ENCODE results near the gene ACER2.
A peak's percentile ranks its signal among the peaks of the same experiment; 100 is the strongest.
"Not testable (repeated sequence)": the region's sequence is repeated elsewhere in the genome, so short reads cannot be mapped to it uniquely, and the experiment has no call there.

ACER2 gene

DNA sequence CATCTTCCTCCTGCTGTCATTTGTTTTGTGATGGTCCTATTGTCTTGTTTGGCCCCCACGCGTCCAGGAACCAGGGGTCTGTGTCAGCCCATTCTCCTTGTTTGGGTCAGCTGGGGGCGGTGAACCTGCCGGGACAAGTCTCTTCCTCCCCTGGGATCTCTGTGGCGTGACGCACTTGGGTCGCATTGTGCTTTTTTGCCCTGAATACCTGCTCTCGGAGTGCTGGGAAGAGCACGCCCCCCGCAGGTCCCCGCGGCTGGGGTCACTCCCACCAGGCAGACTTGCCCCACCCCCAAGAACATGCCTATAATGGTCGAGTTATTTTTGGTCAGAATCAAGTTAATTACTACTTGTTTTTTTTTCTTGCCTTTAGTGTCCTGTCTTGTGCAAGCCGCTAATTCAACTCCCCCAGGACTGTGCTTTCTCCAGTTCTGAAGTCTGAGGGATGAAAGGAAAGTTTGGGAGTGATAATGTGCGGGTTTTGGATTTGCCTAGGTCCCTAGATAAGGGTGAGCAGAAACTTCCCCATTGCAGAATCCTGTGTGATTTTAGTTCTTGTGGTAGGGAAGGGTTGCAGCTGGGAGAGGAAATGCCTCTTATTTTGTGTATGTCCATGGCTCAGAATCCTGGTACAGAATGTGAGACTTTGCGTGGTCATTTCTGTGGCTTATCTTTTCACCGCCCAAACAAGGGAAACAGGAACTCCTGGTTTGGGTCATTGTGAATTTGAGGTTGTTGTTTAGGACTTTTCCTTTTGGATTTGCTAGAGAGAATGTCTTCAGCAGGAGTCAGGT lies 789 bp downstream of the ACER2 start:
- peak; percentile 14 for DNase-seq (ENCODE audit: low spot score)

GRCh38 chr9:19410195-19410503 lies 1.3 kb downstream of the ACER2 start:
- no peak for DNase-seq (ENCODE audit: low spot score)

DNA sequence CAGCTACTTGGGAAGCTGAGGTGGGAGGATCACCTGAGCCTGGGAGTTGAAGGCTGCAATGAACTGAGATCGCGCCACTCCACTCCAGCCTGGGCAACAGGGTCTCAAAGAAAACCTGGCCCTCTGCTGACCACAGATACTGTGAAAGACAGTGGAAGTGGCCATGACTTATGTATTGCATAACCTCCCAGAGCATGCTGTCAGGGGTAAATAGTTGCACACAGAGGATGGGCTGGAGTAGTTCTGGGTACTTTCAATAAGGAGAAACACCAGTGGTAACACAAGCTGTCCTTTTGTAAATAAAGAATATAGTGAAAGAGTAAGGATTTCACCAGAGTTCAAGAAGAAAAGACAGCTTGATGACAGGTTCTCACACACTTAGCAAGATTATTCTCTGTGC lies 1.8 kb downstream of the ACER2 start:
- no peak for DNase-seq (ENCODE audit: low spot score)

- no peak for DNase-seq (ENCODE audit: low spot score)
These were observed 2.5 kb downstream of the ACER2 start for GRCh38 chr9:19411316-19411715.

DNA sequence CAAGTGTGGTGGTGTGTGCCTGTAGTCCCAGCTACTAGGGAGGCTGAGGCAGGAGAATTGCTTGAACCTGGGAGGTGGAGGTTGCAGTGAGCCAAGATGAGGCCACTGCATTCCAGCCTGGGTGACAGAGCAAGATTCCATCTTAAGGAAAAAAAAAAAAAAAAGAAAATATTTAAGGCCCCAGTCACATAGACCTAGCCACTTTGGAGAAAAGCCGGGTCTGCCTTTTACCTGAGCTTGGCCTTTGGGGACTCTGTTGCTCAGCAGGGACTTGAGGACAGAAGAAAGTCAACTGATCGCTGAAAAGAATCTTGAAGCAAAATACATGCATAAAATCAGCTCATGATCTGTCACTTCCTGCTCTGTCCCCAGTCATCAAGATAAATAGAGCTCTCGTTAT lies 4.6 kb downstream of the ACER2 start:
- DNase-seq (ENCODE audit: low spot score), result not testable (repeated sequence)

- no peak for DNase-seq (ENCODE audit: low spot score)
These were observed 7.3 kb downstream of the ACER2 start for GRCh38 chr9:19416143-19416542.

DNA sequence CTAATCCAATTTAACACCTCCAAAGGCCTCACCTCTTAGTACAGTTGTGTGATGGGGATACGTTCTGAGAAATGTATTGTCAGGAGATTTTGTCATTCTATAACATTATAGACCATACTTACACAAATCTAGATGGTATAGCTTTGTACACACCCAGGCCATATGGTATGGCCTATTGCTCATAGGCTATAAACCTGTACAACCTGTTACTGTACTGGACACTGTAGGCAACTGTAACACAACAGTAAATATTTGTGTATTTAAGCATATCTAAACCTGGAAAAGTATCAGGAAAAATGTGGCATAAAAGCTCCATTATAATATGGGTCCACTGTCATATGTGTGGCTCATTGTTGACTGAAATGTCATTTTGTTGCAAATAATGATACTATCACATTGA lies 12.1 kb downstream of the ACER2 start:
- no peak for DNase-seq (ENCODE audit: low spot score)

DNA sequence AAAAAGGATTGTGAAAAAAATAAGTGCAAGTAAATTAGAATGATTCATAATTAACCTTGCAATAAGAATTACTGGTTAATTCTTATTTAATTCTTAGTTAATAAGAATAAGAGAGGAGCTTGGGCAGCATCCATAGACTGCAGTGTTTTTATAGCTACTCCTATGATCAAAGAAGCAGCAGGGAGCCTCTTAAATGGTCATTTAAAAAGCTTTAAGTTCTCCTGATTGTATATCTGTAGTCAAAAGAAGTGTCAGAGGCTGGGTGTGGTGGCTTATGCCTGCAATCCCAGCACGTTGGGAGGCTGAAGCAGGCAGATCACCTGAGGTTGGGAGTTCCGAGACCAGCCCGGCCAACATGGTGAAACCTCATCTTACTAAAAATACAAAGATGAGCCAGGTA lies 14.4 kb downstream of the ACER2 start:
- DNase-seq (ENCODE audit: low spot score), result no peak

GRCh38 chr9:19424176-19424779 lies 15.5 kb downstream of the ACER2 start:
- no peak for DNase-seq (ENCODE audit: low spot score)

DNA sequence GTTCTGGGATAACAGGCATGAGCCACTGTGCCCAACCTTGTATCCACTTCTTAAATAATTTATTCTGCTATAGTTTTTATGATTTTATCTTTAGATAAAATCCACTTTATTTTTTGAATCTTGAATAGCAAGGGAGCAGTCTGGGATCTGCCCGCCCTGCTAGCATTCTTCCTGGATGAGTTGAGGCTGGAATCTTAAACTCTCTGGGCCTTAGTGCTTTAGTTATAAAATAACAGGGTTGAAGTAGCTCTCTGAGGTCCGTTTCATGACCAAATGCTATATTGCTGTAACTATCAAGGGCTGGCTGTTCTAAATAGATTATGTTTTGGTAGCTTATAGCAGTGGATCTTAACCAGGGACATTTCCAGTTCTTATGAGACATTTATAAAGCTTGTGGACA lies 20.8 kb downstream of the ACER2 start:
- DNase-seq (ENCODE audit: low spot score), result no peak

GRCh38 chr9:19430201-19430760 lies 21.5 kb downstream of the ACER2 start:
- no peak for DNase-seq (ENCODE audit: low spot score)

DNA sequence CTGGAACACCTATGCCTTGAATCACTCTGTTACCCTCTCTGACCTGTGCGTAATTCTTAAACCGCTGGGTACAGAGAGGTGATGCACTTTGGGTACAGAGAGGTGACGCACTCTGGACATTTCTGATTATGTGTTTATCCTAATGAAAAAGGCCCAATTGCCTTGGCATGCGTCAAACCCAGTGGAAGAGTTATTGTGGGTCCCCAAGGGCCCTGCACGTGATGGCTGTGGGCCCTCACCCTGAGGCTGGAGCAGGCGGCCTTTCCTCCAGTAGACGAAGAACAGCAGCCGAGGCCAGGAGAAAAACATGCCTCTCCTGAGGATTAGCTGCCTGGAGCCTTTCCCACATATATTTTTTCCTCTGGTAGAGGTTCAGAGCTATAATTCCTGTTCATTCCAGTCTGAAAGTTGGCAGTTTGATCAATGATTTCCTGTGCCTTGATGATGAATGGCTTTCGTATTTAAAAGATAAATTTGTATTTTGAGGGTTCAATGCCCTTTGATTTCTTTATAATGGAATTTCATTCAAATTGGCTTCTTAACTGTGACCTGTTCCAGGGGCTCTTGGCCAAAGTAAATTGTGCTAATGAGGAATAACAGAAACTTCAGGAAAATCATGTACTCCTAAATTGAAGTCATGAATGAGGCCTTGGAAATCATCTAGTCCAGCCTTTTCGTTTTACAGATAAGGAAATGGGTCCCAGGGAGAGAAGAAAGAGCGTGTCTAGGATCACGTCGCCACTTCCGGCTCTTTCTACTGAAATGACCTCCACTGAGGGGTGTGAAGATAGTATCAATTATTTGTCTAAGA lies 22.8 kb downstream of the ACER2 start:
- DNase-seq (ENCODE audit: low spot score), result peak; percentile 15

- DNase-seq (ENCODE audit: low spot score), result no peak
These were observed 23.7 kb downstream of the ACER2 start for GRCh38 chr9:19432473-19432872.

GRCh38 chr9:19433729-19434128 lies 24.9 kb downstream of the ACER2 start:
- not testable (repeated sequence) for DNase-seq (ENCODE audit: low spot score)

DNA sequence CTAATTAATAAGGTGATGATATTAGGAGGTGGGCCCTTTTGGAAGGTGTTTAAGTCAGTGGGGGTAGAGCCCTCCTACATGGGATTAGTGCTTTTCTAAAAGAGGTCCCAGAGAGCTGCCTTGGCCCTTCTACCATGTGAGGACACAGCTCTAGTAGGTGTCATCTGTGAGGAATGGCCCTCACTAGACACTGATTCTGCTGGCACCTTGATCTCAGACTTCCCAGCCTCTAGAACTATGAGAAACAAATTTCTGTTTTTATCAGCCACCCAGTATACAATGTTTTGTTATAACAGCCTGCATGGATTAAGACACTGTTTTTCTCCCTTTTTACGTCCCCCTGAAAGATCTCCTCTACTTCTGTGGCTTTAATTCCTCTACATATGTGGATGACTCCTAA lies 31.6 kb downstream of the ACER2 start:
- DNase-seq (ENCODE audit: low spot score), result no peak

- DNase-seq (ENCODE audit: low spot score), result no peak
These were observed 32.2 kb downstream of the ACER2 start for GRCh38 chr9:19440823-19441580.

DNA sequence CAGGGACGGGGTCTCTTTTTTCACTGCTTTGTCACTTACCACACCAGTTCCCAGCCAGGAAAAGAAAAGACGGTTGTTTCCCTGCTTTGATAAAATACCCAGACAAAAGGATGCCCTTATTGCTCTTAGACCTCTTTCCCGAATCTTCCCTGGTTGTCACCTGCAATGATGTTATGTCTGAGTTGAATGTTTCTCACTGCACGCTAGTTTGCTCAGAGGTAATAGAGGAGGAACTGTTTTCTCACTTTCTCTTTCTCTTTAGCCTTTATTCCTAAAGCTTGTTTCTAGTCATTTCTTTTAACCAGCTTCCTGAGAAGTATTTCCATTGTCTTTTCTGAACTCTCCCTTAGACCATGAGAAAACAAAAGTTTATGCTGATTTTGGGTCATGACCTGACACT lies 32.9 kb downstream of the ACER2 start:
- peak; percentile 29 for DNase-seq (ENCODE audit: low spot score)

DNA sequence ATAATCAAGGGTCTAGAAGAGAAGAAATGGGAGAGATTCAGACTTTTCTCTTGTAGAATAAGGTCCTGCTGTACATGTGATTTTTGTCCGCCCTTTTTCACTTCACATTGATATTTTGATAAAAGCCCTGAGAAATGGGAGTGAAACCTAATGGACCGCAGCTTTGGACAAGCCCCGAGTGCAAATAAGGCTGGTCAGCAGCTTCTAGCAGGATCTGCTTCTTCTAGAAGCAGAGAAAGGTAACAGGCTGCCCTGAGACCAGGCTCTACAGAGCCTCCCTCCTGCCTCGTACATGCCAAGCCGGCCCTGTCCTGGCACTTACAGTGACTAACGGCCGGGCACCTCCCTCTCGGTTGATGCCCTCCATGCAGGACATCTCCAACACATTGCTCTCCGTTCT lies 33.4 kb downstream of the ACER2 start:
- no peak for DNase-seq (ENCODE audit: low spot score)

- no peak for DNase-seq (ENCODE audit: low spot score)
These were observed 36.6 kb downstream of the ACER2 start for GRCh38 chr9:19445452-19445851.

DNA sequence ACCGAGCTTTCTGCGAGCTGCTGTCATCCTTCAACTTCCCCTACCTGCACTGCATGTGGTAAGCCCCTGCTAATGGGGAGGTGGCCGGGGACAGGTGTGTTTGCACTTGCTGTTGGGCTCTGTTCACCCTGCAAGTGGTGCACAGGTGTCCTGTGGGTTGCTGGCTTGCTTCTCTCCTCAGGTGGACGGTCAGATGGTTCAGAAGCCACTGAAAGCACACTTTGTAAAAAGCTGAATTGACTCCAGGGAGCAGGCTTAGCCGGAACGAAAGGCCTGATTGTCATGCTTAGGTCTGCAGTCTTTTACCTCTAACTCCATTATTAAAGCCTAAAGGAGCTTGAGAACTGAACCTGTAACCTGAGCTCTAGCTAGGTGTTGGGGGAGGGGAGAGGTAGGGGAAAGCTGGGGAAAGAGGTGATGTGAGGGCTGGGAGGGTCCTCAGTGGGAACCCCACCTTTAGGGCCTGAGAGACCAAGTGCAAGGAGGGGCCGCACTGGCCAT lies 37.6 kb downstream of the ACER2 start:
- DNase-seq (ENCODE audit: low spot score), result no peak

DNA sequence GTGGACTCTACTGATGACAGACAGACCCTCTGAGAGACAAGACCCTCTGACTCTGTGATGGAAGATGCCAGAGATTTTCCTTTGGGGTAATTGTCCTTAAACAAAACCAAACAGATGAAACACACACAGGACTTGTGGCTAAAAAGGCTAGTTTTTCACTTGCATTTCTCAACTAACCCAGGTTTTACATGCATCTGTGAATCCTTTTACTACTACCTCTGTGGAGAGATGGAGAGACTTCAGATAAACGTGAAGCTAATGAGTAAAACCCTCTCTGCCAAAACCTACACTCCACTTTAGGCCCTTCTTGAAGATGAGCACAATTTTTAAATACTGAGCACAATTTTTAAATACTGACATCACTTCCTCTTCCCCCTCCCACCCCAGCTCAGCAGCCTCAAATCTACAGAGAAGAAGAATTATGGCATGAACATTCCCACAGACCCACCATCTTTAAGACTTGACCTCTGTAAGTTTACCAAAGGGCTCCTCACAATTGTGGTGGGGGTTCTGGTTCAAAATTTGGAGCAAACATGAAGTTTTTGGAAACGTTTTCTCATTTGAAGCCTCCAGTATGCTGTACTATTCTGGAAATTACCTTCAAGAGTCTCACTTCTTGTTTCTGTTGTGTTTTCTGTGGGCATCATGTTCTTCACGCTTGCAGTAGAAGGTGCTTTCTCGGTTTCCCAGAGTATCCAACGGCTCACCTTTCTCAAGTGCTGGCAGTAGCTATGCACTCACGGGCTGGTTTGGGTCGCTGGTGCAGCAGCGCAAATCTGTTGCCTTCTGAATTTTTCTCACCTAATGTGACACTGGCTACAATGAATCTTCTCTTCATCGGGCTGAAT lies 42.7 kb downstream of the ACER2 start:
- DNase-seq (ENCODE audit: low spot score), result no peak

All from pons (tissue), 1 donor.